Panc1 (cell line): ENCODE measurements around the gene OR8B8.

Source experiments
- CTCF ChIP-seq: fragments of 450-650 bp; IDR thresholded peaks from 2 replicates; pipeline ENCODE4 v1.5.1; 2017; ENCODE audit warnings: mild to moderate bottlenecking
- POLR2AphosphoS5 ChIP-seq: IDR thresholded peaks from 2 replicates; pipeline ENCODE4 v1.6.1; 2012; ENCODE audit warnings: mild to moderate bottlenecking, low read depth, low read length, moderate library complexity
- SIN3A ChIP-seq: IDR thresholded peaks from 2 replicates; pipeline ENCODE4 v1.6.1; 2012; ENCODE audit warnings: low read depth, mild to moderate bottlenecking, low read length, moderate library complexity, borderline replicate concordance; ENCODE audit not compliant: insufficient read depth

GRCh38 chr11:124465368-124465767 is 19.9 kb upstream of the OR8B8 start:
- TF ChIP-seq CTCF (no peak), SIN3A (no peak), POLR2AphosphoS5 (no peak)
